GM10266 (cell line): ENCODE results near the gene ECT2.
"Not testable (repeated sequence)": the region's sequence is repeated elsewhere in the genome, so short reads cannot be mapped to it uniquely, and the experiment has no call there.

Experiments
- DNase-seq: peaks from one replicate; pipeline ENCODE4 v3.0.0; 2012; ENCODE audit errors: extremely low spot score
- TF ChIP-seq, protein P1 (sequence below): IDR thresholded peaks from 2 replicates; pipeline ENCODE4 v1.5.1; 2012; ENCODE audit warnings: mild to moderate bottlenecking, low read depth; ENCODE audit not compliant: control insufficient read depth, insufficient read depth; ENCODE audit errors: missing control alignments

The ECT2 gene, protein sequence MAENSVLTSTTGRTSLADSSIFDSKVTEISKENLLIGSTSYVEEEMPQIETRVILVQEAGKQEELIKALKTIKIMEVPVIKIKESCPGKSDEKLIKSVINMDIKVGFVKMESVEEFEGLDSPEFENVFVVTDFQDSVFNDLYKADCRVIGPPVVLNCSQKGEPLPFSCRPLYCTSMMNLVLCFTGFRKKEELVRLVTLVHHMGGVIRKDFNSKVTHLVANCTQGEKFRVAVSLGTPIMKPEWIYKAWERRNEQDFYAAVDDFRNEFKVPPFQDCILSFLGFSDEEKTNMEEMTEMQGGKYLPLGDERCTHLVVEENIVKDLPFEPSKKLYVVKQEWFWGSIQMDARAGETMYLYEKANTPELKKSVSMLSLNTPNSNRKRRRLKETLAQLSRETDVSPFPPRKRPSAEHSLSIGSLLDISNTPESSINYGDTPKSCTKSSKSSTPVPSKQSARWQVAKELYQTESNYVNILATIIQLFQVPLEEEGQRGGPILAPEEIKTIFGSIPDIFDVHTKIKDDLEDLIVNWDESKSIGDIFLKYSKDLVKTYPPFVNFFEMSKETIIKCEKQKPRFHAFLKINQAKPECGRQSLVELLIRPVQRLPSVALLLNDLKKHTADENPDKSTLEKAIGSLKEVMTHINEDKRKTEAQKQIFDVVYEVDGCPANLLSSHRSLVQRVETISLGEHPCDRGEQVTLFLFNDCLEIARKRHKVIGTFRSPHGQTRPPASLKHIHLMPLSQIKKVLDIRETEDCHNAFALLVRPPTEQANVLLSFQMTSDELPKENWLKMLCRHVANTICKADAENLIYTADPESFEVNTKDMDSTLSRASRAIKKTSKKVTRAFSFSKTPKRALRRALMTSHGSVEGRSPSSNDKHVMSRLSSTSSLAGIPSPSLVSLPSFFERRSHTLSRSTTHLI

DNA sequence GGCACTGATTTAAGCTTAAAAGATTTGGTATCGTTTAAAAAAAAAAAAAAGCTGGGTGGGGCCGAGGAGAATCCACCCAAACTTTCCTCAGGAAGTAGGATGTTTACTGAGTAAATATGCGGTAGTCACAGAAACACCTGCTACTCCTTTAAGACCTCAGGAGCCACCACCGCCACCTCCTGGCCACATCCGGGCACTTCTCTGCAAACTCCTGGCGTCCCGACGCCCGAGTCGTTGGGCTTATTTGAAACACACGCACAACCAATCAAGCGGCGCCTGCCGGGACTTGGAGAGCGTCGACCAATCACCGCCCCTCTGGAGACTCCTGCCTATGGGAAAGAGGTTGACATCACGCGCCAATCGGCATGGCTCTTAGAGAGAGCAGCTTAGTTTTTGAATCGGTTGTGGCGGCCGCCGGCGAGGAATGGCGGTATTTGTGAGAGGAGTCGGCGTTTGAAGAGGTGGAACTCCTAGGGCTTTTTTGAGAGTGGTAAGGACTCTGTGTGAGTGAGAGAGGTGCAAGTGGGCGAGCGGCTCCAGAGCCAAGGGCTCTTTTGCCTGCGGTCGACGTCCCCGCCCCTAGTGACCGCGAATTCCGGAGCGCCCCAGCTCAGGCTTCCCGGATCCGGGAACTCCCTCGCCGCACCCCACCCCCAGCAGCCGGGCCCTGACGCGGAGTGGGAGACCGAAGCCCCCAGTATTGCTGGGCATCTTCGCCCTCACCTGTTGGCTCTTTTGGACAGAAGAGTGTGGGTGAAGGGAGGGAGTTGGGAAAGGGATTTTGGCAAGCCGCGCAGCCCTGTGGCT is at the start of gene ECT2:
Gene ECT2 (plus strand): TSS at position 359 of the 807 bp plus-strand sequence. CDS start 3,805 bp downstream, outside the sequence.
- TF ChIP-seq, protein P1, sequence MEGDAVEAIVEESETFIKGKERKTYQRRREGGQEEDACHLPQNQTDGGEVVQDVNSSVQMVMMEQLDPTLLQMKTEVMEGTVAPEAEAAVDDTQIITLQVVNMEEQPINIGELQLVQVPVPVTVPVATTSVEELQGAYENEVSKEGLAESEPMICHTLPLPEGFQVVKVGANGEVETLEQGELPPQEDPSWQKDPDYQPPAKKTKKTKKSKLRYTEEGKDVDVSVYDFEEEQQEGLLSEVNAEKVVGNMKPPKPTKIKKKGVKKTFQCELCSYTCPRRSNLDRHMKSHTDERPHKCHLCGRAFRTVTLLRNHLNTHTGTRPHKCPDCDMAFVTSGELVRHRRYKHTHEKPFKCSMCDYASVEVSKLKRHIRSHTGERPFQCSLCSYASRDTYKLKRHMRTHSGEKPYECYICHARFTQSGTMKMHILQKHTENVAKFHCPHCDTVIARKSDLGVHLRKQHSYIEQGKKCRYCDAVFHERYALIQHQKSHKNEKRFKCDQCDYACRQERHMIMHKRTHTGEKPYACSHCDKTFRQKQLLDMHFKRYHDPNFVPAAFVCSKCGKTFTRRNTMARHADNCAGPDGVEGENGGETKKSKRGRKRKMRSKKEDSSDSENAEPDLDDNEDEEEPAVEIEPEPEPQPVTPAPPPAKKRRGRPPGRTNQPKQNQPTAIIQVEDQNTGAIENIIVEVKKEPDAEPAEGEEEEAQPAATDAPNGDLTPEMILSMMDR: peak; percentile 89
- peak; percentile 98 for DNase-seq

DNA sequence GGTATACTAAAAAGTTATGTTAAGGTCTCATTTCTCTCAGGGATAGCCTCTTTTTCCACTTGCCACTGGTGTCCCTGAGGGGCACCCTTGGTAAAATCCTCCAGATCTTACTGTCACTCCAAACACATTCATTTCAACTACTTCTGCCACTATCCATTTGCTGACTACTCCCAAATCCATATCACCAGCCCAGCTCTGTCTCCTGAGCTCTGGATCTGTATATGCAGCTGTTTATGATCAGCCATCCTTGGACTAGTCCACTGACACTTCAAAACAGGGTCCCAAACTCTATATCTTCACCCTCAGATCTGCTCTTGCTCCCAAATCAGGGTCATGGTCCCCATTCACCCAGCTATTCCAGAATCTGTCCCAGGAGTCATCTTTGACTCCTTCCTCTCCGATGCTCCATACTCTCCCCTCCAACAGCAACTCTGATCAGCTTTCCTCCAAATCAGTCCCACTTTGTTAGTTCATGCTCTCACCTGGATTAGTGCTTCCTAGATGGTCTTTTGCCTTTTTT is 49.5 kb upstream of the ECT2 start:
- TF ChIP-seq, protein P1: no peak

DNA sequence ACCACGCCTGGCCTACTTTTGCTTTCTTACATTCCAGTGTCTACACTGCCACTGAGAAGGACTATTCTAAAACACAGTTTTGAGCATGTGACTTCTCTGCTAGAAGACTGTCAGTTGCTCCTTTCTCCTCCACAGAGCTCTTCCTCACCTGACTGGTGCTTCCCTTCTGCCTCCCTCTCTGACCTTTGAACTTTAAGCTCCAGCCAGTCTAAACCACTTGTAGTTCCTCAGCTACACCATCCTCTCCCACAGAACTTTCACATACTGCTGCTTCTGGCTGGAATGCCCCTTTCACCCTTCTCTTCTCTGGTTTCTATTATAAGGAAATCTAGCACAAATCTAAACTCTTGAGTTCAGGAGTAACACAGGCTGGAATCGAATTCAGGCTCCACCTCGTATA is 48.8 kb upstream of the ECT2 start:
- no peak for DNase-seq
- TF ChIP-seq, protein P1: no peak

More for the DNA sequence above, 49.5 kb upstream of the ECT2 start:
- DNase-seq: no peak

DNA sequence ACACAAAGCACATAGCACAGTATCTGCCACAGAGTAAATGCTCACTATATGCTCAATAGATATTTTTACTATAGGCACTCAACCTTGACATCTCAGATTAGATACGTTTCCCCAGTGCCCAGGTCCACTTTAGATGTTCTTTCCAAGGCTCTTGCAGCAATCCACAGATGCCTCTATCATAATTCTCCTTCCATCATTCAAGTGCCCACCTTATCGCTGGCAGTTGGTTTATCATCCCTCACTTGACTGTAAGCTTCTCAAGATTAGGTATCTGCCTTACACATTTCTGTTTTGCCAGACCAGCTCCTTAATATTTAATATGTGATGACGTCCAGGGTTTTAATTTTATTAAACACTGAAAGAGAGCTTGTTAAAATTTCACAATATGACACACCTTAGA is 48.3 kb upstream of the ECT2 start:
- TF ChIP-seq, protein P1: no peak
- DNase-seq: no peak

DNA sequence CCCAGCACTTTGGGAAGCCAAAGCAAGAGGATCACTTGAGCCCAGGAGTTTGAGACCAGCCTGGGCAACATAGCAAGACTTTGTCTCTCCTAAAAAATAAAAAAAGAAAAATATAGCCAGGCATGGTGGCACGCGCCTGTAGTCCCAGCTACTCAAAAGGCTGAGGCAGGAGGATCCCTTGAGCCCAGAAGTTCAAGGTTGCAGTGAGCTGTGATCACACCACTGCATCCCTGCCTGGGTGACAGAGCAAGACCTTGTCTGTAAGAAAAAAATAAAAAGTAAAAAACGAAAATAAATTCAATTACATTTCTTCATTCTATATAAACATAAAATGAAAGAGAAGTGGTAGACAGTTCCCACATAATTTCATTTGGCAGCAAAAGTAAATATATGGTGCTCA is 47.8 kb upstream of the ECT2 start:
- DNase-seq: not testable (repeated sequence)

DNA sequence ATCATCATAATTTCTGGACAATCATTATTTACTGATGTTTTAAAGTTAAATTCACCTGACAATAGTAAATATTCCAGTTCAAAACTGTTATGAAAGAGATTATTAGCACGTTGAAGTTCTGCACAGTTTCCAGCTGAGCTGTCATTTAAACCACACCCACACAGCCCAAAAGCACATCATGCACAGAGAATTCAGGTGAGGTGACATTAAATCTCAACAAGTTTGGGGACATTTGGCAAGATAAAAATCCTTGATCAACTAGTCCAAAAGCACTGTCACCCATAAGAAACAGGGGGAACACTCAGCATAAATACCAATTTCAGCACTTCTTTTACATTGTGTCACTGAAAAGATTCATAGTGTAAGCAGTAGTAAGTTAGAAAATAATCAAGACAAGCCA is 46.5 kb upstream of the ECT2 start:
- no peak for DNase-seq
- TF ChIP-seq, protein P1: no peak

DNA sequence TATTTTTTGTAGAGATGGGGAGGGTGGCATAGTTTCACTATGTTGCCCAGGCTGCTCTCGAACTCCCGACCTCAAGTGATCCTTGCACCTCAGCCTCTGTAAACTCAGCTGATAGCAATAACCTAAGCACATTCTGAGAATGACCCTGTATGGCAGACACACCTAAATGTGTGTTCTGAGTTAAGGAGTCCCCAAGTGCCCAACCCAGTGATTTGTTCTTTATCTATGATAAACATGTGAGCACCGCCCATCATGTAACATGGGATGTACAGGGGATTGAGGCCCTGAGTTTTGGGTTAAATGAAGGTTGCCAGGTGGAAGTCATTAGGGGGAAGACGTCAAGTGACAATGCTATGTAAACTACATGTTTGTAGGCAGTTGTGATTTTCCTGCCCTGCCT is 45.4 kb upstream of the ECT2 start:
- no peak for DNase-seq
- TF ChIP-seq, protein P1: no peak
